ENCODE data around the gene SMAGP.

SMAGP gene

DNA sequence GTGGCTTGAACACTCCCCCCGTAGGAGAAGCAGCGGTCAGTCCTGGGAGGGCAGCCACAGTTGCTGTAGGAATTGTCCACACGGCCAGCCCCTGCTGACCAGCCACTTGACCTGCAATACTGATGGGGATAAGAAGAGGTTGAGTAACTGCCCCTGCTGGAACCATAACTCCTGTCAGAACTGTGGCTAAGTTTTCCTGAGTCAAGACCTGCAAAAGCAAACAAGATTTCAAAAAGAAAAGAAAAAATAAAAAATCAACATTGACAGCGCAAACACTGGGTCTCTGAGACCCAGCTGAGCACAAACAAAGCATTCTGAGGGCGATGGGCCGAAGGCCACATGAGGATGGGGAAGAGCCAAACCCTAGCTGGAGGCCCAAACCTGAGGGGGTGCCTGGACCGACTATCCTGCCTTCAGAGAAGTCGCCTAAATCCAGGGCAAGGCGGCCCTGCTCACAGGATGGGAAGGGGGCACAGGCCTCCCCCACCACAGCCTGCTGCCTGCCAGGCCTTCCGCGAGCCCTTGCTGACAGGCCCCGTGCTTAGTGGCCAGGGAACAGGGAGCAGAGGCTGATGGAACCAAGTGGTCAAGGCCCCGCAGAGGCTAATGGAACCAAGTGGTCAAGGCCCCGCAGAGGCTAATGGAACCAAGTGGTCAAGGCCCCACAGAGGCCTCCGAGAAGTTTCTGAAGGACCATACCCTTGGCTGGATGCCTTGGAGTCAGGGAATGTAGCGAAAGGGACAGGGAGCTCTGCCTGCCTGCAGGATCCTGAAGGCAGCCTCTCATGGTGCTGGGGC lies 71.4 kb downstream of the SMAGP start:
- Histone ChIP-seq H3K27ac (ENCODE audit: insufficient read depth in 1 of 2, low read depth in 1 of 2, low read length in 2 of 2, poor library complexity in 1 of 2, severe bottlenecking in 2 of 2) (no peak overlapping the region), H3K27me3 (replicated peaks in 2 of 5; ENCODE audit: control insufficient read depth in 4 of 5, insufficient read depth in 5 of 5, low read length in 4 of 5) (no peaks in the 10 kb centered on the region), H3K36me3 (ENCODE audit: control insufficient read depth in 4 of 4, insufficient read depth in 4 of 4, low read length in 3 of 4) (peaks cover 0 to 1% (median 0%) of the 10 kb centered on the region in 4 experiments), H3K4me3 (ENCODE audit: control insufficient read depth in 1 of 7, extremely low read depth in 1 of 7, insufficient read depth in 4 of 7, low read depth in 2 of 7, low read length in 6 of 7) (no peak overlapping the region), H3K9me3 (ENCODE audit: control extremely low read depth in 1 of 5, control insufficient read depth in 4 of 5, insufficient read depth in 2 of 5, low read depth in 1 of 5, low read length in 4 of 5) (no peaks in the 10 kb centered on the region), H3K4me1 (ENCODE audit: control extremely low read depth in 1 of 4, control insufficient read depth in 4 of 4, insufficient read depth in 4 of 4, low read length in 3 of 4) (no peaks in the 10 kb centered on the region)
- WGBS (ENCODE audit: insufficient coverage), result over 99% methylated on average over 12 of the region's 16 CpGs
- POLR2A ChIA-PET, result no interaction called here
- CTCF ChIA-PET, result interaction anchor here (1.2 kb wide), 1 partner anchor 13 kb away, joined by 3 read pairs; no protein-coding TSS in a partner anchor
- DNase-seq, result no peak

DNA sequence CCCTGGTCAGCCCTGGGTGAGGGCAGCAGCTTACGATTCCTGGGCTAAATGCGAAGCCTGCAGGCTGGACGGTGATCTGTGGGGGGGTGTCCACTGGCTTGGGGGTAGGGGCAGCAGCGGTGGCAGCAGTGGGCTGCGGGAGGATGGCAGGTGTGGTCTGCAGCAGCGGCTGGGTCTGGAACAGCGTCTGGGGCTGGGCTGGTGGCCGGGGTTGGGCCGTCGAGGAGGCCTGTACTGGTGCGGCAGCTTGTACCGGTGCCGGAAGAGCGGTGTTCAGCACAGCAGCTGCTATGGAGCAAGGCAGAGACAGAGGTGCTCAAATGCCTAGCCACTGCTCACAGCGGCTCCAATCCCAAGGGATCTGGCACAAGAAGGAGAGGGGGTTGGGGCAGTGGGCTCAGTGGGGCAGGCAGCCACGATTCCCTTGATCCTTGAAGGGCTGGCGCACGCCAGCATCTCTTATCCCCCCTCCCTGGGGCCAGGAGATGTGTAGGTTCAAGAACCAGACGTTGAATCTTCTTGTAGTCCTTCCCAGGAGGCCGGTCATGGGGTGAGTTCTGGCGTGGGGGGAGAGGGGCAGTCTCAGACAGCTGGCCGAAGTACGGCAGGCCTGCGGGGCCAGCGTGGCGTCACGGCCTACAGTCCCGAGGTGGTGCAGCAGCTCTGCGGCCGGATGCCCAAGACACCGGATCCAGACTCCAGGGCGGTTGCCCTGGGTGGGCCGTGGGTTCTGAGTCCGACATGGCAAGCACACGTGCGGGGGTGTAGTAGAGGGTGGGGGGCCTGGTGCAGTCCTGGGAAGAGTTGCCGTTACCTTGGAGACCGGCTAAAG lies 72.3 kb downstream of the SMAGP start:
- no peak overlapping the region for H3K4me3 ChIP-seq (ENCODE audit: control insufficient read depth in 1 of 7, extremely low read depth in 1 of 7, insufficient read depth in 4 of 7, low read depth in 2 of 7, low read length in 6 of 7)
- WGBS (ENCODE audit: insufficient coverage), result over 99% methylated on average over 30 of the region's 38 CpGs
- ChIA-PET CTCF (interaction anchor here (0.6 to 1.2 kb wide), 2 partner anchors 13 to 65 kb away, joined by 3 read pairs; no protein-coding TSS in a partner anchor), POLR2A (no interaction called here)
- no peaks in the 10 kb centered on the region for H3K9me3 ChIP-seq (ENCODE audit: control extremely low read depth in 1 of 5, control insufficient read depth in 4 of 5, insufficient read depth in 2 of 5, low read depth in 1 of 5, low read length in 4 of 5)
- no peak overlapping the region for H3K27ac ChIP-seq (ENCODE audit: insufficient read depth in 1 of 2, low read depth in 1 of 2, low read length in 2 of 2, poor library complexity in 1 of 2, severe bottlenecking in 2 of 2)
- no peaks in the 10 kb centered on the region for H3K4me1 ChIP-seq (ENCODE audit: control extremely low read depth in 1 of 4, control insufficient read depth in 4 of 4, insufficient read depth in 4 of 4, low read length in 3 of 4)
- no peaks in the 10 kb centered on the region for H3K27me3 ChIP-seq (replicated peaks in 2 of 5; ENCODE audit: control insufficient read depth in 4 of 5, insufficient read depth in 5 of 5, low read length in 4 of 5)
- no peak for DNase-seq
- H3K36me3 ChIP-seq (ENCODE audit: control insufficient read depth in 4 of 4, insufficient read depth in 4 of 4, low read length in 3 of 4), result peaks cover 0 to 1% (median 0%) of the 10 kb centered on the region in 4 experiments

DNA sequence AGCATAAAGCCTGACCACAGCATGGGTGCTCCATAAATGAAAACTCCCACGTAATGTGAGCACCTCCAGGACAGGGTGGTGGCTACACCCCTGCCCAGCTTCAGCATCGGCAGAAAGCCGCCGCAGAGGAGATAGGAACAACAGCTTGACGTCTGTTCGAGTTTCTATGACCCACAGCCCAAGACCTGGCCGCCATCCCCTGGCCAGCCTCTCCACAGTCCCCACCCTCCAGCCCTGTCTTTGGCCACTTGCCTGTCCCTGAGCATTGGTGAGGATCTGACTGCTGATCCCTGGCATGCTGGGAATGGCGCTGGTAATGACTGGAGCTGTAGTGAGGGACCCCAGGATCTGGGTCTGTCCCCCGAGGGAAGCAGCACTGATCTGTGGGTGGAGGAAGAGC lies 73.7 kb downstream of the SMAGP start:
- WGBS (ENCODE audit: insufficient coverage), result 96% methylated on average over 9 of the region's 9 CpGs
- POLR2A ChIA-PET, result no interaction called here
- CTCF ChIA-PET, result interaction anchor here (0.8 to 2.0 kb wide), 2 partner anchors 12 to 22 kb away, joined by 3 to 5 read pairs; partner anchors contain the start of gene POU6F1

DNA sequence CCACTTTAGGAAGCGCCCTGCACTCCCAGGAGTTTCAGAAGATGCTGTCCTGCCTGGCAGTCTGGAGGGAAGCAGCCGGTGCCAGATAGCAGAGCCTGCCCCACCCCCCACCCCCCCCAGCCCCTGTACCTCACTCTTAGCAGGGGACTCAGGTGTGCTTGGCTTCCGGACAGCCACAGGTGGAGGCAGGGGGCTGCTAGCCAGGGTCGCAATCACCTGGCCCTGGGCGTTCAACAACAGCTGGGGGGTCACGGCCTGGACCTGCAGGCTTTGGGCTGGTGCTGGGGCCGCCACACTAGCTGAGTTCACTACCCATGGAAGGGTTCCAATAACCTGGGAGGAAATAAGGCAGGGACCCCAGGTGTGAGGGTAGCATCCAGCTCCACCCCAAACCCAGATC lies 74.4 kb downstream of the SMAGP start:
- no peak for DNase-seq
- Histone ChIP-seq H3K4me1 (ENCODE audit: control extremely low read depth in 1 of 4, control insufficient read depth in 4 of 4, insufficient read depth in 4 of 4, low read length in 3 of 4) (no peaks in the 10 kb centered on the region), H3K9me3 (ENCODE audit: control extremely low read depth in 1 of 5, control insufficient read depth in 4 of 5, insufficient read depth in 2 of 5, low read depth in 1 of 5, low read length in 4 of 5) (no peaks in the 10 kb centered on the region), H3K27me3 (replicated peaks in 2 of 5; ENCODE audit: control insufficient read depth in 4 of 5, insufficient read depth in 5 of 5, low read length in 4 of 5) (no peaks in the 10 kb centered on the region), H3K4me3 (ENCODE audit: control insufficient read depth in 1 of 7, extremely low read depth in 1 of 7, insufficient read depth in 4 of 7, low read depth in 2 of 7, low read length in 6 of 7) (no peak overlapping the region), H3K36me3 (ENCODE audit: control insufficient read depth in 4 of 4, insufficient read depth in 4 of 4, low read length in 3 of 4) (peaks cover 0 to 3% (median under 1%) of the 10 kb centered on the region in 4 experiments), H3K27ac (ENCODE audit: insufficient read depth in 1 of 2, low read depth in 1 of 2, low read length in 2 of 2, poor library complexity in 1 of 2, severe bottlenecking in 2 of 2) (no peak overlapping the region)
- ChIA-PET POLR2A (no interaction called here), CTCF (interaction anchor here (0.8 to 2.0 kb wide), 3 partner anchors 9 to 22 kb away, joined by 3 to 5 read pairs (median 3); partner anchors contain the start of gene POU6F1)
- WGBS (ENCODE audit: insufficient coverage), result 100% methylated on average over 4 of the region's 7 CpGs

More for the DNA sequence above, 73.7 kb downstream of the SMAGP start:
- H3K27me3 ChIP-seq (replicated peaks in 2 of 5; ENCODE audit: control insufficient read depth in 4 of 5, insufficient read depth in 5 of 5, low read length in 4 of 5), result no peaks in the 10 kb centered on the region
- no peak for DNase-seq
- no peak overlapping the region for H3K27ac ChIP-seq (ENCODE audit: insufficient read depth in 1 of 2, low read depth in 1 of 2, low read length in 2 of 2, poor library complexity in 1 of 2, severe bottlenecking in 2 of 2)
- no peak overlapping the region for H3K4me3 ChIP-seq (ENCODE audit: control insufficient read depth in 1 of 7, extremely low read depth in 1 of 7, insufficient read depth in 4 of 7, low read depth in 2 of 7, low read length in 6 of 7)
- H3K9me3 ChIP-seq (ENCODE audit: control extremely low read depth in 1 of 5, control insufficient read depth in 4 of 5, insufficient read depth in 2 of 5, low read depth in 1 of 5, low read length in 4 of 5), result no peaks in the 10 kb centered on the region
- peaks cover 0 to 1% (median under 1%) of the 10 kb centered on the region in 4 experiments for H3K36me3 ChIP-seq (ENCODE audit: control insufficient read depth in 4 of 4, insufficient read depth in 4 of 4, low read length in 3 of 4)
- H3K4me1 ChIP-seq (ENCODE audit: control extremely low read depth in 1 of 4, control insufficient read depth in 4 of 4, insufficient read depth in 4 of 4, low read length in 3 of 4), result no peaks in the 10 kb centered on the region
